ENCODE measurements around the gene MARK2.

DNA sequence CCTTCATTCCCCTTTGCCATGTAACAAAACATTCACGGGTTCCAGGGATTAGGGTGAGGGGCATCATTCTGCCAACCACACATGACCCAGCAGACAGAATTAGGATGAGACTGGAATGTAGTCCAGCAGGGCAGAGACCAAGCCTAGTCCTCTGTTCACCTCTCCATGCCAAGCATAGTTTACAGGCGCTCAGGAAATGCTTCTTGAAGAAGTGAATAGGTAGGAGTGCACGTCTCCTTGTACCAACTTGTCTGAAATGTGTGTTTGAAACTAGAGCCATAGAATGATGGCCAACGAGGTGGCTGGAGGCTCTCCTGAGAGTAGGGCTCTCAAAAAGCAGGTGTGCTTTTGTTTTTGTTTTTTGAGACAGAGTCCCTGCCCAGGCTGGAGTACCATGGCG is 17.5 kb upstream of the MARK2 start:
- TF ChIP-seq POLR2A (IDR thresholded peaks at IDR 0.05): no peak
- TF ChIP-seq CTCF (IDR thresholded peaks at IDR 0.05): no peak
